CD4-positive, alpha-beta T cell treated with Interleukin-10 for 1 hour (primary cell): ENCODE data around the gene MOXD1.
"Not testable (repeated sequence)": the region's sequence is repeated elsewhere in the genome, so short reads cannot be mapped to it uniquely, and the experiment has no call there.

ENCODE experiments used
- DNase-seq: peaks from one replicate; pipeline ENCODE4 v3.0.0-alpha.2; 2020

MOXD1 gene

DNA sequence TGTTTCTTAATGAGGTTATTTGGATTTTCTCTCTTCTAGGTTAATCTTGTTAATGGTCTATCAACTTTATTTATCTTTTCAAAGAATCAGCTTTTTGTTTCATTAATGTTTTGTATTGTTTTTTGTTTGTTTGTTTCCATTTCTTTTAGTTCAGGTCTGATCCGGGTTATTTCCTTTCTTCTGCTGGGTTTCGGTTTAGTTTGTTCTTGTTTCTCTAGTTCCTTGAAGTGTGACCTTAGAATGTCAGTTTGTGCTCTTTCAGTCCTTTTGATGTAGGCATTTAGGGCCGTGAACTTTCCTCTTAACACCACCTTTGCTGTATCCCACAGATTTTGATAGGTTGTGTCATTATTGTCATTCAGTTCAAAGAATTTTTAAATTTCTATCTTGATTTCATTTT, 49.3 kb downstream of the MOXD1 start:
- DNase-seq: not testable (repeated sequence)

DNA sequence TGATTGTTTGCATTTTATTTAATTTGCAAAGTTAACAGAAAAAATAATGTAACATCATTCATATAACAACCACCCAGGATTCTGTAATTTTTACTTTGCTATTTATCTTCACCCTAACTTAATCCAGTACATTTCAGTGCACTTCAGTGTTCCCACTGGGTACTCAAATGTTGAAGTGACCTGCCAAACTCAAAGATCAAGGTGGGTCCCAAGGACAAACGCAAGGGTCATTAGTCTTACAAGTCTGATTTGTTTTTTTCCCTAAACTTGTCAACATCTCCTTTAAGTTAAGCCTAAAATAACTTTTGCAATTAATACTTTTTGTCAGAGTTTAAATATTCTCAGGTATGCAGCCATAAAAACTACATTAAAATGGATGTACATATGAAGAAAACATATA, 53.0 kb downstream of the MOXD1 start:
- no peak for DNase-seq

DNA sequence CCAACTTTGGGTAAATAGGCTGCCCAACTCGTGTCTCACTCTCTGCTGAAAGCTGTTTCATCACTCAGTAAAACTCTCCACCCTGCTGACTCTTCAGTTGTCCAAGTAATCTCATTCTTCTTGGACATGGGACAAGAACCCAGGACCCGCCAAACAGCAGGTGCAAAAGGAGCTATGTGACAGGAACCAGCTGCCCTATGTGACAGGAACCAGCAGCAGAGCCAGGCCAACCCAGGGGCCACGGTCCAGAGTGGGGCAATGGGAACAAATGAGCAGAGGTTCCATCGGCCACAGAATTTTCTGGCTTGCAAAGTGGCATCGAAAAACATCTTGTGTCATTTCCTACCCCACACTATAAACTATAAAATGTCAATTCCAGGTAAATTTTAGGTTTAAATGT, 56.5 kb downstream of the MOXD1 start:
- DNase-seq: no peak

- DNase-seq: no peak
Observed at GRCh38 chr6:132341646-132342045, 59.6 kb downstream of the MOXD1 start.

DNA sequence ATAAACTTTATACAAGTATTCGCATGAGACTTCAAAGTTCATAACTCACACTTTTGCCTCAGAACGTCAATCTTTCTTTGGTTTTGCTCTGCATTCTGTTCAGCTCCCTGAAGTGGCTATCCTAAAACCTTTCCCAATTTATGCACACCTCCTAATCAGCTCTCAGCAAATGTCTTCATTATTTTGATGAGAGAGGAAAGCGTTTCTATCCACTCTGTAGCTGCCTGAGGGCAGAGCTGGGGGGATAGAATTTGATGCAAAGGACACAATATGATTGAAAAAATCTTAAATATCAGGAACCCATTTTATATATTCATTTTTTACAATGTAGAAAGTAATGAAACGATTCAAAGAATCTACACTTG, 66.8 kb downstream of the MOXD1 start:
- no peak for DNase-seq

- DNase-seq: no peak
Observed at GRCh38 chr6:132333639-132334520, 67.4 kb downstream of the MOXD1 start.

DNA sequence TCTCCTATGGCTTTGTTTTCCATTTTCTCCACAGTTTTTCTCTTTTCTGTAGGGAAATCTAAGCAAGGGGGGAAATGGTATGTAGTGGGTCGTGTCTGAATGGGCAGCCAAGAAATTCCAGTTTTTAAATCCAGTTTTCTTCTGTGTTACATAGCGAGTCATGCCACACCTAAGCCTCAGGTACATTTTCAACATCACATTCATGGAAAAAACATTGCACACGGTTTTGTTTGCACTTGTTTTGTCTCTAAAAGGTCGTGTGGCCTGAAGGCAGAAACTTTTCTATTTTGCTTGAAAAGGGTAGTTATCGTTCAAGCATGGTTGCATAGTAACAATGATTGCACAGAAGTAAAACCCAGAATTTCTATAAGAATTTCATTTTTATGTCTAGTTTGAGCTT, 70.5 kb downstream of the MOXD1 start:
- no peak for DNase-seq

DNA sequence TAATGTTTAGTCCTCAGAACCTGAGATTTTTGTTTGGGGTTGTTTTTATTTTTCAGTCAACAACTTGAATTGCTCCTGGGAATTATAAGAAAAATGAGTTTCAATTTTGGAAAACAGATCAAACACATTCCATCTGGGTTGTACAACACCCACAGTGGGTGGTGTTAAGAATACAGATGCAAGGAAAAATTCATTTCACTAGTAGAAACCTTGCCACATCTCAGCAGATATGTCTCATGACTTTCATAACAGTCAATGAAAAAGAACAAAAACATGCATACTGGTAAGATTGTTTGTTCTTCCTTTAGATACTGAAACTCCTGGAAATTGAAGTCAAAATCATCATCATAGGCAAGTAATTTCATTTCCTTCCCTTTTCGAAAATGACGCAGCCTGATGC, 78.9 kb downstream of the MOXD1 start:
- no peak for DNase-seq

DNA sequence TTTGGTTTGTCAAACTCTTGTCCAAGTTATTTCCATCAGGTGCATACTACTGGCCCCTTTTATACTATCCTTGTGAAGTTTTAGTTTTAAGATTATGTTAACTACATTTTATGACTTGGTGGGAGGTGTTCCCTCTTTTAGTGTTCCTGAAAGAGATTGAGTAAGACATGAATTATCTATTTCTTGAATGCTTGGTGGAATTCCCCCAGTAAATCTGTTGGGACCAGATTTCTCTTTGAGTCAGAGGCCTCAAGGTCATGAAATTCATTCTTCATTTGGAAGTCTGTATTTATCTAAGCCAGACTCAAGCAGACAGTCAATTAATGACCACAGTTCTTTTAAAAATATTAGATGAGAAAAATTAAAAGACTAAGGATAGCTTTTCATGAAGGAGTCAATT, 81.3 kb downstream of the MOXD1 start:
- DNase-seq: no peak

- DNase-seq: no peak
Observed at GRCh38 chr6:132316970-132317369, 84.3 kb downstream of the MOXD1 start.

GRCh38 chr6:132314432-132314831, 86.8 kb downstream of the MOXD1 start:
- DNase-seq: no peak

DNA sequence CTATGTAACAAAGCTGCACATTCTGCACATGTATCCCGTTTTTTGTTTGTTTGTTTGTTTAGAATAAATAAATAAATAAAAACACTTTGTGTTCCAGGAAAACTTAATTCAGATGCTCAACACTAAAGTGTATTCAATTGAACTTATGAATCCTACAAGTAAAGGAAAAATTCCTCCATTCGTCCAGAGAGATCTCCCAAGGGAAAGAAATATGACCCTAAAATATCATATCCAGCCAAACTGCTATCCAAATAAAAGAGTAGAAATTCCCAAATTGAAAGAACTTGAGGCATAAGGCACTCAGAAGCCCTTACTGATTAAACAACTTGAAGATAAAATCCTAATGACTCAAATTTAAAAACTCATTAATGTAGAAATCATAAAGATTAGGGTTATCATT, 90.4 kb downstream of the MOXD1 start:
- DNase-seq: no peak

GRCh38 chr6:132310151-132310550, 91.1 kb downstream of the MOXD1 start:
- DNase-seq: not testable (repeated sequence)

DNA sequence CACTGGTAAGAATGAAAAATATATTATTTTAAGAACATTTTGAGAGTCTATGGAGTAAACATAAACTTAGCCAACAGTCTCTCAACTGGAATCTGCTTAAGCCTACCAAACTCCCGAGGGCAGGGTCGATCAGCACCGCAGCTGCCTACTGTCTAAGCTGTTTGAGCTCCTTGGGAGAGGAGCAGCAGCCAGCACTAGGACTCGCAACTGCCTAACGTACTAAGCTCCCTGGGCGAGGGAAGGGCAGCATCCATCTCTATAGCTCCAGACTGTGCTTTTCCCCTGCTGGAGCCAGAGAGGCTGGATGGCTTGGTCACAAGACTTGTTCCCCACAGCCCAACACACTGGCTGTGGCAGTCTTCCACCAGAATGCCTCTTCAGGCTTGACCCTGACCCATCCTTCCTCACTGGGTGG, 96.4 kb downstream of the MOXD1 start:
- no peak for DNase-seq

DNA sequence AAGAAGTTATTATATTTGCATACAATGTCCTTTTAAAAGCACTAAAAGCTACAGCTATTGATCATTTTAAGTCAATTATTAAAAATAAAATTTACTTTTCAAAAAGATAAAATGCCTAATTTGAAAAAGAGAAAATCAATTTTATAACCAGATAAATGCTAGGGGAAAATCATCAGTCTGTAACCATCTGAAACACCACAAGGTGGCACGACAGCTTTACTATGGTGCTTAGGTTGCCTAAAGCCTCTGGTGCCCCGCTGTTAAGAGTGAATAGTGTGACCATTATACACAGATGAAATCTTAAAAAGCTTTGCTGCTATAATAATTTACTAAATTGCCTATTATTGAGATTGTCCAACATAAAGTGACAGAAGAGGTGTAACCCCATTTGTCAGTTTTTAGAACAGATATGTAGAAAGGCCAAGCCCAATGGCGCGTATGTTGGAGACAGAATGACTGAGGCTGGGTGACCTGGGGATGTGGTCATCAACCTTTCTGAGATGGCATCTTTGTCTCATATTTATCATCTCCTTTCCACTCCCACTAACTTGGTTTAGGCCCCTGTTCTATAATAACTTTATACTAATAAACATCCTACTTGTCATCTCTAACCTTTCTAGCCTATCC, 100.8 kb downstream of the MOXD1 start:
- DNase-seq: peak; percentile 10

- peak; percentile 32 for DNase-seq
Observed at GRCh38 chr6:132298344-132298949, 102.8 kb downstream of the MOXD1 start.

DNA sequence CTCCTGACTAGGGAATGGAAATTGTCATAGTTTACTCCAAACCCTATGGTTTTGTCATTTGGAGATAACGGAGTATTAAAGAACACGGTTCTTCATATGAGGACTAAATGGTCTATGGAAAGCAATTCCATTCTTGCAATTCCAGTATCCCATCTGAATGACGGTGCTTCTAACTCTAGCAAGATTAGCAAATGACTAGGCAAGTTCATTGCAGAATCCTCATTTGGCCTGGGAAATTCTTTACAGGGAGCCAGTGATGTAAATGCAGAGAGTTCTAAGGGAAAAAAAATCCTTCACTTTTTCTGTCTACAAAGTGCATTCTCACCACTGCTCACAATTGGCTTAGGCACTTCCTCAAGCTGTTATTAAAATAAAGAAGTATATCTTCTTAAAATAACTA, 111.5 kb downstream of the MOXD1 start:
- DNase-seq: no peak

DNA sequence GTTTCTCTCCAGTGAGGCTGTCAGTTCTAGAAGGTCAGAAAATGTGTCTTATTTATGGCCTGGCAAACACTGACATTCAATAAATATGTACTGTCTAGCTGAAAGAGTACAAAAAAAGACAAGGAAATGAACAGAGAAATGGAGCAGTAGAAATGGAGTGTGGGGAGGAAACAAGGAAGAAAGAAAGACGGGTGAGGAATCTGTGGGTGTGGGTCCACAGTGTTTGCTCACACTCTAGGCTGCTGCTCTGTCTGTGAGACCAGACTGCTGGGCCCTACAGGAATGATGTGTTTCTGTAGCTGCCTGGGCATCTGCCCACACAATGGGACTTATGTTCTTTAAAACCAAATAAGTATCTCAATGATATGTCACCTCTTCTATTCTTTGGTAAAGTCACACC, 114.2 kb downstream of the MOXD1 start:
- no peak for DNase-seq

- DNase-seq: no peak
Observed at GRCh38 chr6:132286298-132287019, 114.8 kb downstream of the MOXD1 start.

DNA sequence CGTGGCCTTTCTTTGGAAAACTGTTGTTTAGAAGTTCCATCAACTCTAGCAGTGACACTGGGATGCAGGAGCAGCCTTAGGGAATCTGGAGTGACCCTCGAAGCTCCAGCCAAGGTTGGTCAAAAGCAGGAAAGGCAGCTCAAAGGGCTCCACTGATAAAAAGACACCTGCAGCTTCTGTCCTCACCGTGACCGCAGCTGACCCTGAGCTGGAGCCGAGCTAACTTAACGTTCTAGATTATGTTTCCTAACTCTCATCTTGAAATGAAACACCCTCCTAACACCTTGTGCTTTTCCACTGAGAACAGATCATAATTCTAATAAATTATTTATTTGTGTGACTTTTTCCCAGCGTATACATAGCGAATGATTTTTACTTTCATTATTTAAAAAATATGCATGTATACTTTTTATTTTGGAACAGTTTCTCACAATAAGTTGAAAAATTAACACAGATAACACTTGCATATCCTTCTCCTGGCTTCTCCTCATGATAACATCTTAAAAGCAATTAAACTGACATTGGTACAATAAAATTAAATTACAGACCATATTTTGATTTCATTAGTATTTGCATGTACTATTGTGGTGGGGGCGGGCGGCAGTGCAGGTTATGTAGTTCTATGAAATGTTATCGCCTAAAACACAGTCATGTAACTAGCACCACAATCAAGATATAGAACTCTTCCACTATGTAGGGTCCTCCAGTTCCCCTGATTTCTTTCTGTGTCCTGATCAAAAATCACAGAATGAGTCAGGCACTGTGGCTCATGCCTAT, 116.1 kb downstream of the MOXD1 start:
- no peak for DNase-seq

GRCh38 chr6:132282696-132283095, 118.6 kb downstream of the MOXD1 start:
- no peak for DNase-seq

- no peak for DNase-seq
Observed at GRCh38 chr6:132280436-132280835, 120.8 kb downstream of the MOXD1 start.
